GM19452 (cell line): ENCODE data around the gene KMT2E.

Experiments used
- ATAC-seq: cut with Tn5 transposase; IDR thresholded peaks from one replicate; pipeline ENCODE4 v1.9.1; 2021; ENCODE audit not compliant: unreplicated experiment

KMT2E gene

DNA sequence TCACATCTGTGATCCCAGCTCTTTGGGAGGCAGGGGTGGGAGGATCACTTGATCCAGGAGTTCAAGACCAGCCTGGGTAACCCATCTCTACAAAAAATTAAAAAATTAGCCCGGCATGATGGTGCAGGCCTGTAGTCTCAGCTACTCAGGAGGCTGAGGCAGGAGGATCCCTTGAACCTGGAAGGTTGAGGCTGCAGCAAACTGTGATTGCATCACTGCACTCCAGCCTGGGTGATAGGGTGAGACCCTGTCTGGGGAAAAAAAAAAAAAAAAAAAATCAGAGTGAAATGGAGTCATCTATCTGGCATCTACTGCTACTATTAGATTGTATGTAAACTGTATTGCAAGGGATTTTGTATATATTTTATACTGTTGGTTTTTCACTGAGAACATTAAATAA, 59.1 kb downstream of the KMT2E start:
- ATAC-seq = no peak

DNA sequence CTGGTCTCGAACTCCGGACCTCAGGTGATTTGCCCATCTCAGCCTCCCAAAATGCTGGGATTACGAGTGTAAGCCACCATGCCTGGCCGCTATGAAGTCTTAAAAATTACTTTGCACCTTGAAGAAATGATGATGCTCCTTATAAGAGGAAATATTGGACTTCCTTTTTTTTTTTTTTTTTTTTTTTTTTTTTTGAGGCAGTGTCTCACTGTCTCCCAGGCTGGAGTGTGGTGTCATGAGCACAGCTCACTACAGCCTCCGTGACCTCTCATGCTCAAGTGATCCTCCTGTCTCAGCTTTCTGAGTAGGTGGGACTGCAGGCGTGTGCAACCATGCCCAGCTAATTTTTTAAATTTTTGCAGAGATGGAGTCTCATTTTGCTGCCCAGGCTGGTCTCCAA, 65.3 kb downstream of the KMT2E start:
- ATAC-seq = no peak

DNA sequence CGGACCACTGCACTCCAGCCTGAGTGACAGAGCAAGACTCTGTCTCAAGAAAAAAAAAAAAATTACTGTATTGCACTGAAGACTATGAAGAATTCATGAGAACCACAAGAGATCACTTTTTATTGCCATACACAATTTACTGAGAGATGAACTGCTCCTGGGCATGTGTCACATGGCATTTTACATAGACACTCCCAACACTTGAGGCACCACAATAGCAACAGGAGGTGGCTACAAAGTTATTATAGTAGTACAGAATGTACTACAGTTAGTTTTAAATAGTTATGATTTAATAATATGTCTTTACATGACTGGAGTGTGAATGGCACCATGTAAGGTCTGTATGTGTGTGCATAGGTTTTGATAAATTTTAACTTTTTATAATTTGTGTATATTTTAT, 70.6 kb downstream of the KMT2E start:
- no peak for ATAC-seq

DNA sequence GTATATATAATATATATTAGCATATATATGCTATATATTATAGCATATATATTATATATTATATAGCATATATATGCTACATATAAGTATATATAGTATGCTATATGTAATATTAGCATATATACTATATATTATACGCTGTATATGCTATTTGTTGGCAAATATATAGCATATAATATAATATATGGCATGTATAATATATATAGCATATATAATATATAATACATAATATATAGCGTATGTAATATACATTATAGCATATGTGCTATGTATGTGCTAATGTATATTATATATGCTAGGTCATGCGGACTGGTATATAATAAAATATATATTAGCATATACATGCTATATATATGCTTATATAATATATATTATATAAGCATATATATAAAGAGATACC, 72.8 kb downstream of the KMT2E start:
- no peak for ATAC-seq

DNA sequence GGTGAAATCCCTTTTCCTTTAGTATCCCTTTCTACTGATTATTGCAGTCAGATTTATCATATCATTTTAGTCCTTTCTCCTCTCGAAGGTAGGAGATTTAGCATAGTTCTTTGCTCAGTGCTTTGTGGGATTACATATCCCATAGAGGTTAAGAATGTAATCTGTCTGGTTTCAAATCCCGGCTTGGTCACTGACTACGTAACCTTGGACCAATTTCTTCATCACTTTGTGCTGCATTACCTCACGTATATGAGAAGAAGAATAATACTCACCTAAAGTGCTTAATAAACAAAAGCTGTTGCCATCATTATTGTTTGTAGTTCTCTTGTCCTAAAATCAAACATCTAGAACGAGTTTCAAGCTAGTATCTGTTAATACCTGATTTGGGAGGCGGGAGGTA, 74.0 kb downstream of the KMT2E start:
- no peak for ATAC-seq

DNA sequence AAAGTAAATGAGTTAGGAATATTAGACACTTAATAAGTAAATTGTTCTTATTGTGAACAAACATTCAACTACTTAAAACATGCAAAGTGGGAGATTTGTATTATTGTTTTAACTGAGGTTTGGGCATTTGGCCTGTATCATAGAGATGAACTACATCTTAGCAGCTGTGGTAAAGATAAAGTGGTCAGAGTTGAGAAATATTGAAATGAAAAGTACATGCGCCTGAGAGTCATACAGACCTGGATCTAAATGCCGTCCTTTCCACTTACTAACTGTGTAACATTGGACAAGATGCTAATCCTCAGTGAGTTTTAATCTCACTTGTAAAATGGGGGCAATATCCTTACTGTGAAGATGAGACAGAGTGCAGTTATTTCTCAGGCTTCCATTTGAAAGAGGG, 74.5 kb downstream of the KMT2E start:
- no peak for ATAC-seq

DNA sequence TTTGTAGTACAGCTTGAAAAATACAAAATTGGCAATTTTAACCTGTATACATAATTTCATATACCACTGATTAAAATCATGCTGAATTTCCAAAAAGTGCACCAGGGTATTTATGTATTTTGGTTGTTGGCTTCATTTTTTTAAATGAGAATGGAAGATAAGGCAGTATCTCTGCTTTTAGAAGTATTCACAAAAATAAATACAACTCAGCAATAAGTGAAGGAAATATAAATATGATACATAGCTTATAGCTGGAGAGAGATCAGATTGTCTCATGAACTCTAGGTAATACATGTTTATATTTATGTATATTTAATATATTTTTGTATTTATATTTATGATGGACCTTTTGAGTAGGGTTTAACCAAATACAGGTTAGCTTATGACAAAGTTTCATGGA, 81.0 kb downstream of the KMT2E start:
- ATAC-seq = no peak

DNA sequence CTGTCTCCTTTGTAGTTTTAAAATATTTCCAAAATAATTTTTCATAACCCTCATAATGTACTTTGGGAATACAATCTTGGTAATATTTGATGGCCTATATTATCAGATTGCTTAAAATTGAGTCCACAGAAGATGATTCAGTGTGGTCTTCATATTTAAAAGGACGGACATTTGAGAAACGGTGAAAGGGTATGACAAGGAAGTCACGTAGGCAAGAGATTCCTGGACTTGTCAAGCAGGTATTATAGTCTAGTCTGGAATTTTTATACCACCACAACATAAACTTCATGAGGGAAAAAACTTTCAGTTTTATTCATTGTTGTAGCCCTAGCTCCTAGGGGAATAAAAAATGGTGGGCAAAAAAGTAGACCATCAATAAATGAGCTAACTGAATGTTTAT, 82.3 kb downstream of the KMT2E start:
- ATAC-seq = no peak

DNA sequence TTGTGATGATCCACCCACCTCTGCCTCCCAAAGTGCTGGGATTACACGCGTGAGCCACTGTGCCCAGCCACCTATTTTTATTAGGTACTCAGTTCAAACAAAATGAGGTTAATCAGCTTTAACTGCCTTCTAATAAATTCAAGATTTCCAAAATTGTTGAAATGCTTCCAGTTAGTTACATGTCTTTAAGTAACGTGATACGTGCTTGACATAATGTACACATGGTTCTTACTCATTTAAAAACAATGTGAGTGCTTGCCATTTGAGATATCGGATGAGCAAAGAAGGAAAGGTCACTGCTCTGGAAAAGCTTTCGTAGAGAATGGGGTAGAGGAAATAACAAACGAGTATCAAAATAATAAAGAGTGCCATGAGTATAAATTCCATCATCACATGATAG, 83.6 kb downstream of the KMT2E start:
- ATAC-seq = no peak

DNA sequence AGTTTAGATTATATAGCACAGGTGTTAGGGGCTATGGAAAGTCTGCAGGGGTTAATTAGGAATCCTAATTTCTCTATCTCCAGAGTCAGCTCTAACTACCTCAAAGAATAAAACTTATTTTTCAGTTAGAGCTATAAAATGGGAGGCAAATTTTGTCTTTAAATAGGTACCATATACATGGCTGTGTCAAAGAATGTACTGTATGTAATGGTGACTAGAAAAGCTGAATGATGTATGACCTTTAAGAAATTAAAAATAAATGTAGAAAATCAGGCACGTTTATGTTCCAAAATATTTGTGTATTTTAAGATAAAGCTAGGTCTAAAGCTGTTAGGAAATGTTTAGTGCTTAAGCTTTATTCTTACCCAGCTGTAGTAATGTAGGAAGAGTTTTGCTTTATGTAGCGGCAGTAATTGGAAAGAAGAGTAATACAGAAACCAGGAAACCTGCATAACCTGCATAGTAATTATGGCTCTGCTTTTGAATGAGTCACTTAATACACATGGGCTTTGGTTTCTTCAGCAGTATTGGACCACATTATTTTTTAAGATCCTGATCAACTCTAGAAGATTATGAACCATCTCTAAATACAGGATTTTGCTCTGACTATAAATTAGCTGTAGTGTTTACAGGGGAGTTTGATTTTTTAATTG, 85.0 kb downstream of the KMT2E start:
- ATAC-seq = peak; percentile 68

DNA sequence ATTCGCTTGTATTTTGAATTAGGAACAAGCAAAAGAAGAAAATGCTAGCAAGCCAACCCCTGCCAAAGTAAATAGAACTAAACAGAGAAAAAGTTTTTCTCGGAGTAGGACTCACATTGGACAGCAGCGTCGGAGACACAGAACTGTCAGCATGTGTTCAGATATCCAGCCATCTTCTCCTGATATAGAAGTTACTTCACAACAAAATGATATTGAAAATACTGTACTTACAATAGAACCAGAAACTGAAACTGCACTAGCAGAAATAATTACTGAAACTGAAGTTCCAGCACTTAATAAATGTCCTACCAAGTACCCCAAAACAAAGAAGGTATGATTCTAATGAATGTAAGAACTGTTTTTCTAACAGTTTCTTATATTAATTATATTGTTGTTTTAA, 87.9 kb downstream of the KMT2E start:
- no peak for ATAC-seq

DNA sequence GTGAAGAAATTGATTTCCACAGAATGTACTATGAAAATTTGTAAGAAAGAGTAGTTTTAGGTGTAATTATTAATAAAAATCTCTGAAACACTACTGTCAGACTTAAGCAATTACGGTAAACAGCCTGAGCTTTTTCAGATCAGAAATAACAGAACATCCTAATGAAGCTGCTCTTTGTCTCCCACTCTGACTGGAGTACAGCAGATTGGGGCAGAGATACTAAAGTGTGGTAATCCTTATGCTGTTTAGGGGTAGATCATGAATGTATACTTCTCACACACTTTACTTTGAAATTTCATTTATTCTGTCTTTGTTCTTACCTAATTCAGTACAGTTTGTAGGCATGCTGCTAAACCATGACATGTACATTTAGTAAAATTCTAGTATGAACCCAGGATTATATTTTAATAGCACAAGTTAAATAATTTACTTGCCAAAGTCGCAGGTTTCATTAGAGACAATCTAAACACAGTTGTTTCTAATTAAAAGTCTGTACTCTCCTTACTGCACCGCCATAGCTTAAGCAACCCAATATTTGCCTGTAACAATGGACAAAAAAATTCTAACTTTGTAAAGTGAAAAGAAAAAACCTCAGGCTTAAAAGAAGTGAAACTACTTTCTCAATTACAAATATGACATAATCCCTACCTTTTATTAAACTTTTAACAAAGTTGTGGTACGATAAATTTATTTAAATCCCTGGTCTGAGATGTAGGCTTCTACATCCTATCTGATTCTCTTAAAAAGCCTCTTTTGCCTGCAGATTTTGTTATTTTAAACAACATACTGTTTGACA, 88.8 kb downstream of the KMT2E start:
- ATAC-seq = no peak

DNA sequence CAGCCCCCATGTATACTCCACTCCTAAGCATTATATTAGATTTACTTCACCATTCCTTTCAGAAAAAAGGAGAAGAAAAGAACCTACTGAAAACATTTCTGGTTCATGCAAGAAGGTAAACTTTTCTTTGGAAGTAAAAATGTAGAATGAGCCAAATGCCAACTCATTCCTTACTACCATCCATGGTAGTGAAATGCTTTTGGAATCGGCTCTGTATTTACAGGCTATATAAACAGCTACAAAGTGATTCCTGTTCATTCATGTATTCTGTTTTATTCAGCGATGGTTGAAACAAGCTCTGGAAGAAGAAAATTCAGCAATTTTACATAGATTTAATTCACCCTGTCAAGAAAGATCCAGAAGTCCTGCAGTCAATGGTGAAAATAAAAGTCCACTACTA, 91.6 kb downstream of the KMT2E start:
- no peak for ATAC-seq

DNA sequence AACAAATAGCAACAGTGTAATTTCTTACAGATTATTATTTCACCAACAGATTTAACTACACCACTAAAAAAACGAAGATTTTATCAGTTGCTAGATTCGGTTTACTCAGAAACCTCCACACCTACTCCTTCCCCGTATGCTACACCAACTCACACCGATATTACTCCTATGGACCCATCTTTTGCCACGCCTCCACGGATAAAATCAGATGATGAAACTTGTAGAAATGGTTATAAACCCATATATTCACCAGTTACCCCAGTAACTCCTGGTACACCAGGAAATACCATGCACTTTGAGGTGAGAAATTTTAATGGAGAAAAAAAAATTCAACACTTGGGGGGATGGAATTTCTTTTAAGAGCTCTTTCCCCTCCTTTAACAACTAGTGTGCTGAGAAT, 92.5 kb downstream of the KMT2E start:
- no peak for ATAC-seq

DNA sequence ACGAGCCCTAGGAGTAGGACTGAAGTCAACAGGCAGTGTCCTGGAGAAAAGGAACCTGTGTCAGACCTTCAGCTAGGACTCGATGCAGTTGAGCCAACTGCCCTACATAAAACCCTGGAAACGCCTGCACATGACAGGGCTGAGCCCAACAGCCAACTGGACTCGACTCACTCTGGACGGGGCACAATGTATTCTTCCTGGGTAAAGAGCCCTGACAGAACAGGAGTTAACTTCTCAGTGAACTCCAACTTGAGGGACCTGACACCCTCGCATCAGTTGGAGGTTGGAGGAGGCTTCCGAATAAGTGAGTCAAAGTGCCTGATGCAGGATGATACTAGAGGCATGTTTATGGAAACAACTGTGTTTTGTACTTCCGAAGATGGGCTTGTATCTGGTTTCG, 93.5 kb downstream of the KMT2E start:
- ATAC-seq = no peak

DNA sequence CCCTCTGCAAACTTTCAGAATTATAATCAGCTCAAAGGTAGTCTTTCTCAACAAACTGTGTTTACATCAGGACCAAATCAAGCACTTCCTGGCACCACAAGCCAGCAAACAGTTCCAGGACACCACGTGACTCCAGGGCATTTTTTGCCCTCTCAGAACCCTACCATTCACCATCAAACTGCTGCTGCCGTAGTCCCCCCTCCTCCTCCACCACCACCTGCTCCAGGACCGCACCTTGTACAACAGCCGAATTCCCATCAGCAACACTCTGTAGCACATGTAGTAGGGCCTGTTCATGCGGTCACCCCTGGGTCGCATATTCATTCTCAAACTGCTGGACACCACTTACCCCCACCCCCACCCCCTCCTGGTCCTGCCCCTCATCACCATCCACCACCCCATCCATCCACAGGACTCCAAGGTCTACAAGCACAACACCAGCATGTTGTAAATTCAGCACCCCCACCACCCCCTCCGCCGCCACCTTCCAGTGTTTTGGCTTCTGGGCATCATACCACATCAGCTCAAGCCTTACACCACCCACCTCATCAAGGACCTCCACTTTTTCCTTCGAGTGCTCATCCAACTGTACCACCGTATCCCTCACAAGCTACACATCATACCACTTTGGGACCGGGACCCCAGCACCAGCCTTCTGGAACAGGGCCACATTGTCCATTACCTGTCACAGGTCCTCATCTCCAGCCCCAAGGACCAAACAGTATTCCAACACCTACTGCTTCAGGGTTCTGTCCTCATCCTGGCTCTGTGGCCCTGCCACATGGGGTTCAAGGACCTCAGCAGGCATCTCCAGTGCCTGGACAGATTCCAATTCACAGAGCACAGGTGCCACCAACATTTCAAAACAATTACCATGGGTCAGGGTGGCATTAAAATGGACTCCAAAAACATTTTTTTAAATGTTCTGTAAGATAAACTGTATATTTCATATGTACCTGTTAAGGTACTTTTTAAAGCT, 98.7 kb downstream of the KMT2E start:
- no peak for ATAC-seq

DNA sequence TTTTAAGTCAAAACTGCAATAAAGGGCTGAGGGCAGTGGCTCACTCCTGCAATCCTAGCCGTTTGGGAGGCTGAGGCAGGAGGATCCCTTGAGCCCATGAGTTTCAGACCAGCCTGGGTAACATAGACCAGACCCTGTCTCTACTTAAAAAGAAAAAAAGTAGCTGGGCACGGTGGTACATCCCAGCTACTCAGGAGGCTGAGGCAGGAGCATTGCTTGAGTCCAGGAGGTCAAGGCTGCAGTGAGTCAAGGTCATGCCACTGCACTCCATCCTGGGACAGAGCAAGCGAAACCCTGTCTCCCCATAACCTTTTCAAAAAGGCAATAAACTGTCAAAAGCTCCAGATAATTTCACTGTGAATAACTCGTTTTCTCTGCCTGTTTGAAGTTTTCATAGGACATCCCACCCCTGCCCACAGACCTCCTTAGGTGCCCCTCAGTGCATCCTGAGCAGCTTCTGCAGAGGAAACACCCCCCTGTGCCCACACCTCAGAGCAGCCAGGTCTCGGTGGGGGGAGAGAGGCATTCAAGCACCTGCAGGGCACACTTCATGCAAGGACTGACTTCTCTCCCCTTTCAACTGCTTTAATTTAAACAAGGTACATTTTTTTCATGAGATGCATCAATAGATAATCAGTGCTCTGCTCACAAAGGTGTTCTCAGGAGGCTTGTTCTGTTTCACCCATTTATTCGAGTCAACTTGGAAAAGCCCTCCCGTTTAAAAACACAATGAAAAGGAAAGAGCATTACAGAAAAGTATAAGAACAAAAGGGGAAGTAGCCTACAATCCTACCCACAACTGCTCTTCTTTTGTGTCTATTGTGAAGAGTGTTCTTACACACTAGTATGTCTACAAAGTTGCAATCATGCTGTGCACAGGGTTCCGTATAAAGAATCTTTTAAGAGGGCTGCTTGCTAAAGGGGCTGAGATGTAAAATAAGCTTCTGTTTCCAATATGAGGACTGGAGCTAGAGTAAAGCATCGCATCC, 104.9 kb downstream of the KMT2E start:
- ATAC-seq = no peak

DNA sequence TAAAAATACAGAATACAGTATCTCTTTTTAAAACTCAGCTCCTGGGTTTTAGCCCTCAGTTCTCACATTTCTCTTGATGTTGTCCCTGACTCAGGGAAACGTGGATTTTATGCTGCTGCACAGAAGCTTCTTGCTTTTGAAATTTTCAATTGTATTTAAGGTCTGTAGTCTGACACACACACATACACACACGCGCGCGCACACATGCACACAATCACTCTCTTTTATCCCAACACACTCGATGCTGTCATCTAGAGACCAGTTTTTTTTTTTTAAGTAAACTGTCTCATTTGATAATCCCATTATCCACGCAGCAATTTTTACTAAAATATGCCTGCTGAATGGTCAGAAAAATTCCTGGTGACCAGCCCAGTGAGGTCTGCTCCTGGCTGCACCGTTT, 108.6 kb downstream of the KMT2E start:
- ATAC-seq = no peak

DNA sequence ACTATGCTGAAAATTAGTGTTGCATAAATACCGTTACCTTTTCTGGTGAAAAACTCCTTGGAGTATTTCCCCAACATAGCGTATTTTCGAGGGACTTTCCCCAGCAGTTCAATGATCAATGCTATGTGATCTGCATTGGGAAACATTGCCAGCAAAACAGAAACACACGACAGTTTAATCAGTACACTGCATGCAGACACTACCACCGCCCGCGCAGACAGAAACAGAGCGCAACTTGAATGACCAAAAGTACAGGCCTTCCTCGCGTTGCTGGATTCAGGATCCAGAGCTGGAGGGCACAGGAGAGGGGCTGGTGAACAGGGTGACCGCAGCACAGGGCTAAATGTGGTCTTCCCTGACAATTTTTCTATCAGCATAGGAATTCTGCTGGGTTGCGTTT, 111.7 kb downstream of the KMT2E start:
- ATAC-seq = no peak

DNA sequence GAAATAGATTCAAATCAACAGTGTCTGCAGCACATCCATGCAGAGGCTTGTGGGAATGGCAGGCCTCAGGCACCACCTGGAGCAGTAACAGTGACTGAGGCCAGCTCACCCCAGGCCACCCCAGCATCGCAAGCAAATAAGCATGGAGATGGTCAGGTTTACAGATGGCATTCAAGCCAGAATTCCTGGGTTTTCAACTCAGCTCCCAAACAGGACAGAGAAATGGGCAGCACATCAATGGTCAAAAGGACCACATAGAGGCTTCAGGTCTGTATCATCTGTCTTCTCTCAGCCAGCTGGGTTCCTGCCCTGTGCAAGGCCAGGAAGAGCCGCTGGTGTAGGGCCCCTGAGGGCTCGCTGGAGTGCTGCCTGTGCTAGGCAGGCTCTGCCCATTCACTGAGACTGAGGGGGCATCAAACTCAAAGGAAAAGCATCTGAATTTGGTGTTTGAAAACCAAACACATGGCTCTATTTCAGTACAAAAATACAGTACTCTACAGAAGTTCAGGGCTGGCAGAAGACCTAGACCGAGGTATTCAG, 112.5 kb downstream of the KMT2E start:
- no peak for ATAC-seq
